OCI-LY1 (cell line): Measurements from ENCODE around the gene GALNT9.

Source experiments
- EZH2 ChIP-seq: fragments of 200-600 bp; sonication (generic), shearing (Covaris generic); IDR thresholded peaks from 2 replicates; pipeline ENCODE4 v1.8.0; 2017; ENCODE audit warnings: borderline replicate concordance, mixed run types, mild to moderate bottlenecking, antibody characterized with exemption, low read length, moderate library complexity, mixed read lengths
- TF ChIP-seq, protein P1 (sequence below): fragments of 200-600 bp; sonication (generic), shearing (Covaris generic); IDR thresholded peaks from 2 replicates; pipeline ENCODE4 v1.5.1; 2017; ENCODE audit warnings: mild to moderate bottlenecking, antibody characterized with exemption, low read length, moderate library complexity, mixed read lengths

DNA sequence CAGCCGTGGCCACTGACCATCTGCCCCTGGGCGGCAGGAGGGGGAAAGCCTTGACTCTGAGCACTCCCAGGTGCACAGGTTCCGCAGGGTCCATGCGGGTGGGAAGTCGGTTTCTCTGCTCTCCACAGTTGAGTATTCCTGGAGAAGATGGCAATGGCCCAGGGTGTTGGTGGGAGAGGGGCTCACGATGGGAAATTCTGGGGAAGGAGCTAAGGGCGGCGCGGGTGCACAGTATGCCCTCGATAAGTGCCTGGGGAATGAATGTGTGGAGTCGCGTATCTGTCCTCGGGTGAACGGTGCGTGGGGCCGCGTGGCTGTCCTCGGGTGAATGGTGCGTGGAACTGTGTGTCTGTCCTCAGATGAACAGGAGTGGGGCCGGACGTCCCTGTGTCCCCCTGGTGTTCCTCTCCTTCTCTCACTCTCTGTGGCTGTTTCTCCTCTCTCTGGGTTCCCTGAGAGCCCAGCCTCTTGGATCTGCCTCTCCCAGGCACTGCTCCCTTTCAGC is 147.1 kb downstream of the GALNT9 start:
- TF ChIP-seq, protein P1, sequence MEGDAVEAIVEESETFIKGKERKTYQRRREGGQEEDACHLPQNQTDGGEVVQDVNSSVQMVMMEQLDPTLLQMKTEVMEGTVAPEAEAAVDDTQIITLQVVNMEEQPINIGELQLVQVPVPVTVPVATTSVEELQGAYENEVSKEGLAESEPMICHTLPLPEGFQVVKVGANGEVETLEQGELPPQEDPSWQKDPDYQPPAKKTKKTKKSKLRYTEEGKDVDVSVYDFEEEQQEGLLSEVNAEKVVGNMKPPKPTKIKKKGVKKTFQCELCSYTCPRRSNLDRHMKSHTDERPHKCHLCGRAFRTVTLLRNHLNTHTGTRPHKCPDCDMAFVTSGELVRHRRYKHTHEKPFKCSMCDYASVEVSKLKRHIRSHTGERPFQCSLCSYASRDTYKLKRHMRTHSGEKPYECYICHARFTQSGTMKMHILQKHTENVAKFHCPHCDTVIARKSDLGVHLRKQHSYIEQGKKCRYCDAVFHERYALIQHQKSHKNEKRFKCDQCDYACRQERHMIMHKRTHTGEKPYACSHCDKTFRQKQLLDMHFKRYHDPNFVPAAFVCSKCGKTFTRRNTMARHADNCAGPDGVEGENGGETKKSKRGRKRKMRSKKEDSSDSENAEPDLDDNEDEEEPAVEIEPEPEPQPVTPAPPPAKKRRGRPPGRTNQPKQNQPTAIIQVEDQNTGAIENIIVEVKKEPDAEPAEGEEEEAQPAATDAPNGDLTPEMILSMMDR, result no peak
- TF ChIP-seq EZH2, result no peak
